Measurements from ENCODE around the gene RPL22.

Gene RPL22

GRCh38 chr1:6180268-6180706 lies 19.1 kb downstream of the RPL22 start, which contains the start of gene CHD5:
TSS of gene CHD5 (minus strand) at chr1:6180321. CDS start at chr1:6180023, 298 bp downstream.
- Mint-ChIP-seq H3K36me3 (ENCODE audit: low read depth) (peaks cover 18% of the 10 kb centered on the region), H3K4me3 (peak within 1 kb of the TSS; percentile 62 to 74 (median 73)), H3K4me1 (peaks cover 28% of the 10 kb centered on the region), H3K27me3 (ENCODE audit: low read depth) (peaks cover 42% of the 10 kb centered on the region), H3K27ac (no peak within 1 kb of the TSS), H3K9me3 (no peaks in the 10 kb centered on the region)
- peak in 1 of 3 experiments; percentile 7 for TF ChIP-seq CTCF (IDR thresholded peaks at IDR 0.05; ENCODE audit: unreplicated experiment in 3 of 3)

- no peak for TF ChIP-seq CTCF (IDR thresholded peaks at IDR 0.05; ENCODE audit: unreplicated experiment in 3 of 3)
- peaks cover 28% of the 10 kb centered on the region for H3K4me1 Mint-ChIP-seq
- H3K9me3 Mint-ChIP-seq, result no peaks in the 10 kb centered on the region
- H3K27ac Mint-ChIP-seq, result no peak overlapping the region
- peaks cover 41% of the 10 kb centered on the region for H3K27me3 Mint-ChIP-seq (ENCODE audit: low read depth)
- no peak overlapping the region for H3K4me3 Mint-ChIP-seq
- H3K36me3 Mint-ChIP-seq (ENCODE audit: low read depth), result peaks cover 14% of the 10 kb centered on the region
These were observed 19.7 kb downstream of the RPL22 start for GRCh38 chr1:6179564-6180175.

GRCh38 chr1:6178751-6179563 lies 20.4 kb downstream of the RPL22 start:
- peaks cover 8% of the 10 kb centered on the region for H3K36me3 Mint-ChIP-seq (ENCODE audit: low read depth)
- no peaks in the 10 kb centered on the region for H3K9me3 Mint-ChIP-seq
- peak overlapping the region; percentile 57 to 75 (median 65) for H3K4me3 Mint-ChIP-seq
- peaks cover 28% of the 10 kb centered on the region for H3K4me1 Mint-ChIP-seq
- peaks cover 35% of the 10 kb centered on the region for H3K27me3 Mint-ChIP-seq (ENCODE audit: low read depth)
- TF ChIP-seq CTCF (IDR thresholded peaks at IDR 0.05; ENCODE audit: unreplicated experiment in 3 of 3), result no peak
- no peak overlapping the region for H3K27ac Mint-ChIP-seq

GRCh38 chr1:6177681-6178380 lies 21.6 kb downstream of the RPL22 start:
- Mint-ChIP-seq H3K36me3 (ENCODE audit: low read depth) (peaks cover under 1% of the 10 kb centered on the region), H3K27ac (no peak overlapping the region), H3K4me3 (peak overlapping the region; percentile 8 to 27 (median 9)), H3K9me3 (no peaks in the 10 kb centered on the region), H3K27me3 (ENCODE audit: low read depth) (peaks cover 24% of the 10 kb centered on the region), H3K4me1 (peaks cover 26% of the 10 kb centered on the region)
- TF ChIP-seq CTCF (IDR thresholded peaks at IDR 0.05; ENCODE audit: unreplicated experiment in 3 of 3), result no peak

GRCh38 chr1:6176779-6177178 lies 22.6 kb downstream of the RPL22 start:
- Mint-ChIP-seq H3K27me3 (ENCODE audit: low read depth) (peaks cover 21% of the 10 kb centered on the region), H3K27ac (no peak overlapping the region), H3K4me1 (peaks cover 22% of the 10 kb centered on the region), H3K36me3 (ENCODE audit: low read depth) (no peaks in the 10 kb centered on the region), H3K4me3 (no peak overlapping the region), H3K9me3 (no peaks in the 10 kb centered on the region)
- TF ChIP-seq CTCF (IDR thresholded peaks at IDR 0.05; ENCODE audit: unreplicated experiment in 3 of 3), result no peak

Data from nephron (organoid).